HCT116 (cell line): ENCODE data around the gene EYA2.

Experiments used
- CEBPB ChIP-seq: IDR thresholded peaks from 2 replicates; pipeline ENCODE4 v1.6.1; 2012; ENCODE audit warnings: low read depth
- EGR1 ChIP-seq: IDR thresholded peaks from 2 replicates; pipeline ENCODE4 v1.6.1; 2012; ENCODE audit warnings: low read depth
- EZH2 ChIP-seq: fragments of 200-600 bp; sonication (generic); IDR thresholded peaks from 2 replicates; pipeline ENCODE4 v1.6.1; 2017; ENCODE audit warnings: antibody characterized with exemption, mixed run types
- EZH2phosphoT487 ChIP-seq: fragments of 200-600 bp; IDR thresholded peaks from 2 replicates; pipeline ENCODE4 v1.6.1; 2018; ENCODE audit warnings: antibody characterized with exemption, borderline replicate concordance
- POLR2A ChIP-seq: IDR thresholded peaks from 2 replicates; pipeline ENCODE4 v1.7.0; 2011; ENCODE audit warnings: borderline replicate concordance; ENCODE audit not compliant: insufficient read depth, insufficient read length; ENCODE audit errors: extremely low read depth
- POLR2AphosphoS5 ChIP-seq: IDR thresholded peaks from 2 replicates; pipeline ENCODE4 v1.6.1; 2011; ENCODE audit warnings: mild to moderate bottlenecking, low read depth, low read length, moderate library complexity
- RAD21 ChIP-seq: IDR thresholded peaks from 2 replicates; pipeline ENCODE4 v1.6.1; 2012; ENCODE audit warnings: low read depth, mild to moderate bottlenecking
- ZNF274 ChIP-seq: fragments of 200-500 bp; sonication (Bioruptor generic); IDR thresholded peaks from 2 replicates; pipeline ENCODE4 v1.6.1; 2014; ENCODE audit warnings: mild to moderate bottlenecking, low read depth, low read length, inconsistent platforms
- TF ChIP-seq, protein P1 (sequence below): IDR thresholded peaks from 2 replicates; pipeline ENCODE4 v1.6.1; 2011; ENCODE audit warnings: mild to moderate bottlenecking, low read length, moderate library complexity; ENCODE audit not compliant: insufficient replicate concordance; ENCODE audit errors: extremely low read depth
- TF ChIP-seq, protein P2 (sequence below), 3 experiments: fragments of 200-600 bp in 1 of 3; sonication (generic) in 1 of 3; IDR thresholded peaks in 2 of 3; conservative IDR thresholded peaks in 1 of 3; 2 replicates each; pipeline ENCODE4 v1.5.1; 2012 to 2017; ENCODE audit warnings: low read depth in 2 of 3, low read length in 2 of 3, antibody characterized with exemption in 1 of 3, borderline replicate concordance in 1 of 3, control low read depth in 1 of 3, mild to moderate bottlenecking in 1 of 3, mixed read lengths in 1 of 3, mixed run types in 1 of 3, moderate library complexity in 1 of 3; ENCODE audit not compliant: insufficient read depth in 1 of 3
- TF ChIP-seq, protein P3 (sequence below): IDR thresholded peaks from 2 replicates; pipeline ENCODE4 v1.6.1; 2012

DNA sequence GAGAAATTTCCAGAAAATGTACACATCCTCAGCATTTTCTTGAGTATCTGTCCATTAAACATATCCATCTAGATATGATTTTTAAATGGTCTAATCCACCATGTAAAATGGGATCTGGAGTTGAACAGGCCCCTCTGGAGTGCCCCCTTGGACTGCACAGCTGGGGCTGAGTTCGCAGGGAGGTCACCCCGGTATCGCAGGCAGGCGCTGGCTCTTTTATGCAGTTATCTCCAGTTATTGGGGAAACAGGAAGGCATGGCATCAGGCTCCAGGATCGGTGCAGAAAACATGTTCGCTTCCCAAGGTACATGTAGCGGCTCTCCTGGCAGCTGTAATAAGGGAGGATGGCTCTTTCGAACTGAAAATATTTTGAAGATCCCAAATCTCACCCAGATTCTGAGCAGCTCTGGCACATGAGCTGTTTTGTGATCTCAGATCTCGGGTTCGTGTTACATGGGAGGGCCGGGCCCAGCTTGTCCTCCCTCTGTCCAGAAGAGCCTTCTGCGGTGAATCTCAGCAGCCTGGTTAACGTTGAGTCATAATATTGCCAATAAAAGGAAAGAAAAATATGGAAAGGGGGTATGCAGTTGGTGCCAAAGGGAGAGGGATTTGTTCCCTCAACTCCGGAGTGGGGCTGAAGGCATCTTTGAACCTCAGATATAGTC, 167.7 kb downstream of the EYA2 start:
- TF ChIP-seq EZH2phosphoT487 (no peak), EZH2 (no peak), CEBPB (no peak), POLR2A (no peak), POLR2AphosphoS5 (no peak), ZNF274 (no peak), RAD21 (no peak), EGR1 (no peak)
- TF ChIP-seq, protein P1, sequence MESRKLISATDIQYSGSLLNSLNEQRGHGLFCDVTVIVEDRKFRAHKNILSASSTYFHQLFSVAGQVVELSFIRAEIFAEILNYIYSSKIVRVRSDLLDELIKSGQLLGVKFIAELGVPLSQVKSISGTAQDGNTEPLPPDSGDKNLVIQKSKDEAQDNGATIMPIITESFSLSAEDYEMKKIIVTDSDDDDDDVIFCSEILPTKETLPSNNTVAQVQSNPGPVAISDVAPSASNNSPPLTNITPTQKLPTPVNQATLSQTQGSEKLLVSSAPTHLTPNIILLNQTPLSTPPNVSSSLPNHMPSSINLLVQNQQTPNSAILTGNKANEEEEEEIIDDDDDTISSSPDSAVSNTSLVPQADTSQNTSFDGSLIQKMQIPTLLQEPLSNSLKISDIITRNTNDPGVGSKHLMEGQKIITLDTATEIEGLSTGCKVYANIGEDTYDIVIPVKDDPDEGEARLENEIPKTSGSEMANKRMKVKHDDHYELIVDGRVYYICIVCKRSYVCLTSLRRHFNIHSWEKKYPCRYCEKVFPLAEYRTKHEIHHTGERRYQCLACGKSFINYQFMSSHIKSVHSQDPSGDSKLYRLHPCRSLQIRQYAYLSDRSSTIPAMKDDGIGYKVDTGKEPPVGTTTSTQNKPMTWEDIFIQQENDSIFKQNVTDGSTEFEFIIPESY = no peak
- TF ChIP-seq, protein P2, sequence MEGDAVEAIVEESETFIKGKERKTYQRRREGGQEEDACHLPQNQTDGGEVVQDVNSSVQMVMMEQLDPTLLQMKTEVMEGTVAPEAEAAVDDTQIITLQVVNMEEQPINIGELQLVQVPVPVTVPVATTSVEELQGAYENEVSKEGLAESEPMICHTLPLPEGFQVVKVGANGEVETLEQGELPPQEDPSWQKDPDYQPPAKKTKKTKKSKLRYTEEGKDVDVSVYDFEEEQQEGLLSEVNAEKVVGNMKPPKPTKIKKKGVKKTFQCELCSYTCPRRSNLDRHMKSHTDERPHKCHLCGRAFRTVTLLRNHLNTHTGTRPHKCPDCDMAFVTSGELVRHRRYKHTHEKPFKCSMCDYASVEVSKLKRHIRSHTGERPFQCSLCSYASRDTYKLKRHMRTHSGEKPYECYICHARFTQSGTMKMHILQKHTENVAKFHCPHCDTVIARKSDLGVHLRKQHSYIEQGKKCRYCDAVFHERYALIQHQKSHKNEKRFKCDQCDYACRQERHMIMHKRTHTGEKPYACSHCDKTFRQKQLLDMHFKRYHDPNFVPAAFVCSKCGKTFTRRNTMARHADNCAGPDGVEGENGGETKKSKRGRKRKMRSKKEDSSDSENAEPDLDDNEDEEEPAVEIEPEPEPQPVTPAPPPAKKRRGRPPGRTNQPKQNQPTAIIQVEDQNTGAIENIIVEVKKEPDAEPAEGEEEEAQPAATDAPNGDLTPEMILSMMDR (IDR thresholded peaks at IDR 0.05 in 2 of 3, conservative IDR thresholded peaks at IDR 0.05 in 1 of 3; ENCODE audit: borderline replicate concordance in 1 of 3, insufficient read depth in 1 of 3, low read depth in 2 of 3, low read length in 2 of 3) = no peak
- TF ChIP-seq, protein P3, sequence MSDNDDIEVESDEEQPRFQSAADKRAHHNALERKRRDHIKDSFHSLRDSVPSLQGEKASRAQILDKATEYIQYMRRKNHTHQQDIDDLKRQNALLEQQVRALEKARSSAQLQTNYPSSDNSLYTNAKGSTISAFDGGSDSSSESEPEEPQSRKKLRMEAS = no peak
